Gastrocnemius medialis (tissue), 4 donors: ENCODE data around the gene SCO2. TPM values are rescaled to one million over a fixed set of nuclear protein-coding genes. Genes with fewer than 3 reads are reported as not detected.

Source experiments
- ATAC-seq, 2 donors: fragments of 150-250 bp; one replicate each; pipeline ENCODE4 v1.9.1; 2016
- DNase-seq, 2 donors: peaks; one replicate each; pipeline ENCODE4 v3.0.0-alpha.2; 2019
- H3K27ac ChIP-seq, 4 donors: fragments of 200-600 bp; sonication (generic); 1 replicate in 1 of 4; 2 replicates in 3 of 4; pipeline ENCODE4 v1.5.1; 2016 to 2018; ENCODE audit warnings: mild to moderate bottlenecking in 2 of 4, moderate library complexity in 1 of 4
- H3K27me3 ChIP-seq, 3 donors: fragments of 200-600 bp; sonication (generic) in 2 of 3; 1 replicate in 1 of 3; 2 replicates in 2 of 3; pipeline versions ENCODE4 v1.5.1 to v1.6.0; 2016 to 2019; ENCODE audit warnings: mild to moderate bottlenecking in 1 of 3, moderate library complexity in 1 of 3
- H3K36me3 ChIP-seq, 2 donors: fragments of 200-600 bp; sonication (generic) in 1 of 2; one replicate each; pipeline ENCODE4 v1.5.1; 2017 to 2018
- H3K4me1 ChIP-seq, 2 donors: fragments of 200-600 bp; sonication (generic) in 1 of 2; one replicate each; pipeline ENCODE4 v1.5.1; 2016 to 2017; ENCODE audit warnings: mild to moderate bottlenecking in 2 of 2
- H3K4me3 ChIP-seq, 4 donors: fragments of 200-600 bp; sonication (generic) in 3 of 4; 1 replicate in 1 of 4; 2 replicates in 3 of 4; pipeline ENCODE4 v1.5.1; 2016 to 2019; ENCODE audit warnings: mild to moderate bottlenecking in 2 of 4
- H3K9me3 ChIP-seq, 3 donors: fragments of 200-600 bp; sonication (generic) in 2 of 3; 1 replicate in 1 of 3; 2 replicates in 2 of 3; pipeline ENCODE4 v1.5.1; 2016 to 2019
- CTCF ChIP-seq, 5 experiments: fragments of 450-650 bp in 3 of 5; fragments of 200-600 bp in 2 of 5; sonication (generic) in 2 of 5; IDR thresholded peaks in 4 of 5; conservative IDR thresholded peaks in 1 of 5; 1 replicate in 4 of 5; 2 replicates in 1 of 5; pipeline ENCODE4 v1.5.1; 2016 to 2019; ENCODE audit warnings: antibody characterized with exemption in 5 of 5, mild to moderate bottlenecking in 3 of 5, moderate library complexity in 3 of 5
- POLR2A ChIP-seq, 2 donors: fragments of 450-650 bp; IDR thresholded peaks; one replicate each; pipeline ENCODE4 v1.6.1; 2017; ENCODE audit warnings: antibody characterized with exemption in 2 of 2, mild to moderate bottlenecking in 2 of 2, moderate library complexity in 2 of 2
- in situ Hi-C, 4 donors: fragments of 200-750 bp; cut with MboI; loops; one replicate each; pipeline versions ENCODE4 v1.15.0 to v1.8.0; 2017; ENCODE audit warnings: low sequenced_read_pairs in 4 of 4
- intact Hi-C: fragments of 100-400 bp; cut with DNase I; formaldehyde crosslinking; loops from one replicate; pipeline ENCODE4 v1.15.1; 2023; ENCODE audit warnings: low total_unique reads
- total RNA-seq, 4 donors: library from RNA; depleted of rRNA; stranded (reverse); fragments of >200 nt; gene quantifications; one replicate each; pipeline versions ENCODE4 v1.1.0 to v1.2.3, GENCODE V29; 2016

The SCO2 gene
- total RNA-seq, 4 donors from 2014 or later = 1.0 to 2.3 TPM; not detected in 2

- peaks cover 39 to 47% (median 45%) of the 10 kb centered on the region in 3 donors for H3K27me3 ChIP-seq
- DNase-seq = no peak
Measured at GRCh38 chr22:50481440-50482106, 43.8 kb downstream of the SCO2 start, which contains the start of gene ADM2. TSS of gene ADM2 (plus strand) at chr22:50481543. CDS start at chr22:50481848, 305 bp downstream.

GRCh38 chr22:50481045-50481439, 44.4 kb downstream of the SCO2 start:
- Histone ChIP-seq H3K27ac (no peak overlapping the region), H3K36me3 (no peaks in the 10 kb centered on the region), H3K4me3 (peak overlapping the region in 3 of 4 donors; percentile 19 to 35 (median 31)), H3K9me3 (no peaks in the 10 kb centered on the region), H3K4me1 (no peaks in the 10 kb centered on the region), H3K27me3 (peaks cover 39 to 45% (median 44%) of the 10 kb centered on the region in 3 donors)
- TF ChIP-seq CTCF (IDR thresholded peaks at IDR 0.05 in 4 of 5, conservative IDR thresholded peaks at IDR 0.05 in 1 of 5) = no peak
- no peak for TF ChIP-seq POLR2A (IDR thresholded peaks at IDR 0.05)
- no peak for DNase-seq
- in situ Hi-C loops = no loop called here
- intact Hi-C loops = no loop called here
- ATAC-seq = no peak

More at GRCh38 chr22:50481440-50482106, 43.8 kb downstream of the SCO2 start, which contains the start of gene ADM2:
- Histone ChIP-seq H3K27ac (no peak within 1 kb of the TSS), H3K4me3 (peak within 1 kb of the TSS in 3 of 4 donors; percentile 19 to 35 (median 31)), H3K9me3 (no peaks in the 10 kb centered on the region), H3K36me3 (no peaks in the 10 kb centered on the region), H3K4me1 (no peaks in the 10 kb centered on the region)
- intact Hi-C loops (no loop called here), in situ Hi-C loops (no loop called here)
- TF ChIP-seq CTCF (IDR thresholded peaks at IDR 0.05 in 4 of 5, conservative IDR thresholded peaks at IDR 0.05 in 1 of 5) = no peak
- TF ChIP-seq POLR2A (IDR thresholded peaks at IDR 0.05) = no peak
- no peak for ATAC-seq

GRCh38 chr22:50479721-50480120, 45.7 kb downstream of the SCO2 start:
- intact Hi-C loops (no loop called here), in situ Hi-C loops (no loop called here)
- no peaks in the 10 kb centered on the region for H3K9me3 ChIP-seq
- DNase-seq = no peak
- no peak overlapping the region for H3K4me3 ChIP-seq
- TF ChIP-seq POLR2A (IDR thresholded peaks at IDR 0.05) = no peak
- H3K27ac ChIP-seq = no peak overlapping the region
- peaks cover 3 to 5% of the 10 kb centered on the region in 2 donors for H3K4me1 ChIP-seq
- H3K36me3 ChIP-seq = no peaks in the 10 kb centered on the region
- peaks cover 38 to 45% (median 39%) of the 10 kb centered on the region in 3 donors for H3K27me3 ChIP-seq
- no peak for ATAC-seq

- no peak for DNase-seq
- H3K27me3 ChIP-seq = peaks cover 31 to 34% (median 32%) of the 10 kb centered on the region in 3 donors
- intact Hi-C loops (no loop called here), in situ Hi-C loops (no loop called here)
- H3K27ac ChIP-seq = no peak overlapping the region
- TF ChIP-seq POLR2A (IDR thresholded peaks at IDR 0.05) (no peak), CTCF (IDR thresholded peaks at IDR 0.05 in 4 of 5, conservative IDR thresholded peaks at IDR 0.05 in 1 of 5) (no peak)
- no peak overlapping the region for H3K4me3 ChIP-seq
- H3K36me3 ChIP-seq = no peaks in the 10 kb centered on the region
- H3K4me1 ChIP-seq = peaks cover 14 to 17% of the 10 kb centered on the region in 2 donors
- H3K9me3 ChIP-seq = no peaks in the 10 kb centered on the region
- ATAC-seq = no peak
Measured at GRCh38 chr22:50477923-50478322, 47.5 kb downstream of the SCO2 start.

GRCh38 chr22:50476868-50477267, 48.5 kb downstream of the SCO2 start:
- intact Hi-C loops = no loop called here

More at GRCh38 chr22:50476868-50477267, 48.5 kb downstream of the SCO2 start:
- Histone ChIP-seq H3K4me1 (peaks cover 25 to 27% of the 10 kb centered on the region in 2 donors), H3K4me3 (no peak overlapping the region), H3K27ac (no peak overlapping the region), H3K9me3 (no peaks in the 10 kb centered on the region), H3K36me3 (no peaks in the 10 kb centered on the region), H3K27me3 (peaks cover 20 to 23% (median 22%) of the 10 kb centered on the region in 3 donors)
- TF ChIP-seq POLR2A (IDR thresholded peaks at IDR 0.05) = no peak
- no peak for TF ChIP-seq CTCF (IDR thresholded peaks at IDR 0.05 in 4 of 5, conservative IDR thresholded peaks at IDR 0.05 in 1 of 5)
- ATAC-seq = no peak
- in situ Hi-C loops = no loop called here
- no peak for DNase-seq
